Measurements from ENCODE around the gene VSTM2L.

- TF ChIP-seq CTCF (IDR thresholded peaks at IDR 0.05) (no peak), EP300 (IDR thresholded peaks at IDR 0.05) (no peak), POLR2A (IDR thresholded peaks at IDR 0.05; ENCODE audit: low read depth) (no peak)
Measured at GRCh38 chr20:37885042-37885441, 17.9 kb upstream of the VSTM2L start.
